NCI-H187 treated with DMSO at 0.1 percent for 48 hours (cell line): Measurements from ENCODE around the gene SRM.
"Not testable (repeated sequence)": the region's sequence is repeated elsewhere in the genome, so short reads cannot be mapped to it uniquely, and the experiment has no call there.

Source experiments
- DNase-seq: peaks from one replicate; lab custom pipeline; 2025; lab: John Stamatoyannopoulos, UW

SRM gene

GRCh38 chr1:11064942-11065341 is 5.1 kb upstream of the SRM start:
- DNase-seq = no peak

- DNase-seq = not testable (repeated sequence)
These were observed 4.2 kb upstream of the SRM start for GRCh38 chr1:11063937-11064537.

- DNase-seq = peak; percentile 54
These were observed 3.2 kb upstream of the SRM start for GRCh38 chr1:11062965-11063401.

DNA sequence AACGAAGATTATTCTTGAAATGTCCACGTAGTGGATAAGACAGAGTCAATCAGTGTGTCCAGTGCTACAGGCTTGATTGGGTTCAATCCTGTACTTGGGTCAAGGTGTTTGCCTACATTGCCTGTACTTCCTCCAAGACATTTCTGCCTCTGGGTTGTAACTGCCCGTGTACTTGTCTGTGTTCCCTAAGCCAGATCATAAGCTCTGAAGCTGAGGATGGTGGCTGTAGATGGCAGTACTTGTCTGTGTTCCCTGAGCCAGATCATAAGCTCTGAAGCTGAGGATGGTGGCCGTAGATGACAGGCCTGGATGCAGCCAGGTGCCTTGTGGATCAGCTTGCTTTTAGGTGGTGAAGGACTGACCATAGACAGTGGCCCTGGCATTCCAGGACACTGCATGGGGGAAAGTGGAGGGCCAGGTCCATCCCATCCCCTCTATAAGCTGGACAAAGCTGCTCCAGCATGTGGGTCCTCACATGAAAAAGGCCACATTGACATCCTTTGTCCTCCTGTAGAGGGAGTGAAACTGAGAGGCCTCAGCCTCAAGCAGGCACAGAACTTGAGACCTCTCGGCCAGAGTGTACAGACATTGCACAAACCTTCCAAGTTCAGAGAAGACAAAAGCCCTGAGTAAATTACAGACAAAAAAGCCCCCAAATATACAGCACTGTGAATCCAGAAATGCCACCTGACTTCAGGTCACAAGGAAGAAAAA is 2.0 kb upstream of the SRM start:
- DNase-seq = no peak

- no peak for DNase-seq
These were observed 457 bp downstream of the SRM start for GRCh38 chr1:11059155-11059967.

DNA sequence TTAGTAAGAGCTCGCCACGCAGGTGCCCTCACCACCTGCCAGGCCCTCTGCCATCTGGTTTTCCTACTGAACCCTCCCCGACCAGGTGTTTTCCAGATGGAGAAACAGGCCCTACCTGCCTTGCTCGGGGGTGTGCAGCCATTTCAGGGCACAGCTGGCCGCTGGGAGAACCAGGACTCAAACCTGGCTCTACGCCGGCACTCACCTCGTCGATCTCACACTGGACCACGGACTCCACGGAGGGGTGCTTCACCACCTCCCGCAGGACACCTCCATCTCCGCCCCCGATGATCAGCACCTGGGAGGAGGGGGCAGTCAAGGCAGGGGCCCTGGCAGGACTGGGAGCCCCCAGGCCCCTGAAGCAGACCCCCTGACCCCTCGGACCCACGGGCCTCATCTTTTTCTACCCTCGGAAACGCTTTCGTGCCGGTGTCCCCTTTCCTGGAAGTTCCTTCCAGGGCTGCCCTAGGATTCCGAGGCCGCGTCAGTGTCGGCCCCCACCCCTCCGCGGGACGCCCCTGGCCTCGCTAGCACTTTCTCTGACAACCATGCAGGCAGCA is 1.1 kb downstream of the SRM start:
- no peak for DNase-seq

DNA sequence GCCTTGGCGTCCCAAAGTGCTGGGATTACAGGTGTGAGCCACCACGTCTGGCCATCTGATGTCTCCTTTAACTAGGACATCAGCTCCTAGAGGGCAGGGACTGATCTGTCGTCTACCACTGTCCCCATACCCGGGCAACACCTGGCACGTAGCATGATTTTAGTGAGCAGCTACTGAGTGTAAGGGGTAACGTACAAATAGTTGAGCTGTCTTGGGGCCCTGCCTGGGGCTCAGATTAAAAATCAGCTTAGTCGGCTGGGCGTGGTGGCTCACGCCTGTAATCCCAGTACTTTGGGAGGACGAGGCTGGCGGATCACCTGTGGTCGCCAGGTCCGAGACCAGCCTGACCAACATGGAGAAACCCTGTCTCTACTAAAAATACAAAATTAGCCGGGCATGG is 1.8 kb downstream of the SRM start:
- DNase-seq = no peak

- DNase-seq = no peak
These were observed 2.3 kb downstream of the SRM start for GRCh38 chr1:11057477-11057876.

DNA sequence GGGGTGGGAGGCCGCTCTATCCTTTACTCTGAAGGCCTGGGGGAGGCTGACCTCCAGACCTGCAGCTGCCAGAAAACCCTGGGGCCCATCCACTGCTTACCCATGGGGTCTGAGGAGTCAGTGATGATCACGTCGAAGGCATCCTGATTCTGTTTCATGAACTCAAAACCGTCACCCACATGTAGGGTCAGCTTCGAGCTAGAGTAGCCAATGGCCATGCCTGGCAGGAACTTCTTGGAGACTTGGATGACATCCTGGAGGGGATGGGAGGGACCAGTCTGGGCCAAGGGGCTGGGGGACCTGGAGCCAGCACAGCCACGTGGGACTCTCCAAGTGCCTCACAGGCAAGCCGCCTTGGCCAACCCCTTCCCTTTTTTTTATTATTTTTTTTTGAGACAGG is 3.3 kb downstream of the SRM start:
- DNase-seq = no peak

GRCh38 chr1:11055676-11056075 is 4.1 kb downstream of the SRM start:
- no peak for DNase-seq

DNA sequence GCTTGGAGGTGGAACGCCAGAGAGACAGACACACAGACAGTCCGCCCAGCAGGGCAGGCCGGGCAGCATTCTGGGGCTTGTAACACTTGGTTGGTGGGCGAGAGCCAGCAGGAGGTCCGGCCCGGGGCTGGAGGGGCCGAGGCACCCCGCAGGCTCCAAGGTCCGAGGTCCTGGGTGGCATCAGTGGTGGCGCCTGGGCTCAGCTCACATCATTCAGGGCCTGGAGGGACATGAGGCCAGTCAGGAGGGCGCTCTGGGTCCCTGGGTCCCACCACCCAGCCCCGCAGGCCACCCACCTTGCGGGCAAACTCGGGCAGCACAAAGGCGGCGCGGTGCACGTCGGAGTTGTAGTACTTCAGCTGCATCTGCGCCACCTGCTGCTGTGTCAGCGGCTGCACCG is 5.2 kb downstream of the SRM start:
- DNase-seq = no peak

- no peak for DNase-seq
These were observed 5.6 kb downstream of the SRM start for GRCh38 chr1:11054181-11054580.

DNA sequence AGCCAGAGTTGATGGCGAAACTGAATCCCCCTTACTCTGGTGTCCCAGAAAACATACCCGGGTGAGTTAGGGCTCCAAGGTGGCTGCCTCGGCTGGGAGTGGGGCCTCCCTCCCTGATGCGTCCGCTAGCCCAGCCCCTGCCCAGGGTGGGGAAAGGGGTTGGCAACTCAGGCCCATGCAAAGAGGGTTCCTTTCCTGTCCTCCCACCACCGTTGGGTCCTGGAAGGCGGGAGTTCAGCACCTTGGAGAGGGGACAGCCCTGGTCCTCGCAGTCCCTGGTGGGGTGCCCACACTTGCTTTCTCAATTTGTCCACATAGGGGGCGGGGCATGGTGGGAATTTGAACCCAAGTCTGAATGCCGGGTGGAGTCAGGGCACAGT is 6.1 kb downstream of the SRM start:
- DNase-seq = no peak

DNA sequence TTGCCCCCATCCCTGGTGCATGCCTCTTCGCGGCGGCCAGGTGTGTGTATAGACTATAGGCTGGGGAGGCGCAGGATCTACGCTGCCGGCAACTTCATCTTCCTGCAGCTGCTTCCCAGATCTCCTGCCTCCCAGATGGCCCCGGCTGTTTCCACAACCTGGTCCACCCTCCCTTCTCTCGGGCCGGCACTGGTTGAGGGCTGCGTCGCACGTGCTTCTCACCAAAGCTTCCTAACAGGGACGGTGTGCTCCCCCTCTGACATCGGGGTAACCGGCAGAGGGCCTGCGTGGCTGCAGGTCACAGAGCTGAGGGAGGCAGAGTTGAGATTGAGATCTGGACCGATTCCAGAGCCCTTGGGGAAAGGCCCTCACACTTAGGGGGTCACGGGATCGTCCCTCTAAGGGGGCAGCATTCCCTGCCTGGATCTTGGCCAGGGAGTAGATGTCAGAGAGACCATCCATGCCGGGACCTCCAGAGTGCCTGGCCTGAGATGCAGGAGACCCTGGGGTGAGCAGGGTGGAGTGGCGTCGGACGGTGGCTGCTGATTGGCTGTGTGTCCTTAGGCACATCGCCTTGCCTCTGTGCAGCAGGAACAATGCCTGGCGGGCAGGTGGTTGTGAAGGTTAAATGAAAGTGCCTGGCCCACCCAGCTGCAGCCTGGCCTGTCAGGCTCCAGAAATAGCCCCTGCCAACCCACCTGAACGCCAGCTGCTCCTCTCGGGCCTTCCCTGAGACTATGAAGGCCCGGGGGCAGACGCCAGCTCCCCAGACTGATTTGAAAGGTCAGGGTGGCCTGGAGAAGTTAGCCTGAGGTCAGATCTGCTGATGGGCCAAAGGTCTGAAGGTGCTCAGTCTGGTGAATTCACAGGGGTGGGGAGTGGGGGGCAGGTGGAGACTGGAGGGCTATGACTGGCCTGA is 6.7 kb downstream of the SRM start:
- DNase-seq = no peak

- no peak for DNase-seq
These were observed 7.9 kb downstream of the SRM start for GRCh38 chr1:11051781-11052511.

- DNase-seq = not testable (repeated sequence)
These were observed 8.7 kb downstream of the SRM start for GRCh38 chr1:11051121-11051520.

GRCh38 chr1:11046625-11047365 is 13.0 kb downstream of the SRM start, which contains the start of gene MASP2:
MASP2 (minus strand) TSS chr1:11047239; CDS start chr1:11047207, 32 bp downstream.
- no peak for DNase-seq

DNA sequence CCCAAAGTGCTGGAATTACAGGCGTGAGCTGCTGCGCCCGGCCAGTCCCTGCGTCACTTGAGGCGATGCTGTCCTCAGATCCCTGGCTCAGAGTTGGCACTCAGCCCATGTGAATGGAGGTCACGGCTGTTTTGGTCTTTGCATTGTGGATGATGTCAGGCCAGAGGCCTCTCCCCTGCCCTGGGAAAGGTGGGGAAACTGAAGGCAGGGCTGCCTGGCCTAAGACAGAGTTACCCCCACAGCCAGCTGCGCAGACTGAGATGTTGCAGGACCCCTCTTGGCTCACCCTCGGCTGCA is 13.6 kb downstream of the SRM start:
- DNase-seq = no peak

DNA sequence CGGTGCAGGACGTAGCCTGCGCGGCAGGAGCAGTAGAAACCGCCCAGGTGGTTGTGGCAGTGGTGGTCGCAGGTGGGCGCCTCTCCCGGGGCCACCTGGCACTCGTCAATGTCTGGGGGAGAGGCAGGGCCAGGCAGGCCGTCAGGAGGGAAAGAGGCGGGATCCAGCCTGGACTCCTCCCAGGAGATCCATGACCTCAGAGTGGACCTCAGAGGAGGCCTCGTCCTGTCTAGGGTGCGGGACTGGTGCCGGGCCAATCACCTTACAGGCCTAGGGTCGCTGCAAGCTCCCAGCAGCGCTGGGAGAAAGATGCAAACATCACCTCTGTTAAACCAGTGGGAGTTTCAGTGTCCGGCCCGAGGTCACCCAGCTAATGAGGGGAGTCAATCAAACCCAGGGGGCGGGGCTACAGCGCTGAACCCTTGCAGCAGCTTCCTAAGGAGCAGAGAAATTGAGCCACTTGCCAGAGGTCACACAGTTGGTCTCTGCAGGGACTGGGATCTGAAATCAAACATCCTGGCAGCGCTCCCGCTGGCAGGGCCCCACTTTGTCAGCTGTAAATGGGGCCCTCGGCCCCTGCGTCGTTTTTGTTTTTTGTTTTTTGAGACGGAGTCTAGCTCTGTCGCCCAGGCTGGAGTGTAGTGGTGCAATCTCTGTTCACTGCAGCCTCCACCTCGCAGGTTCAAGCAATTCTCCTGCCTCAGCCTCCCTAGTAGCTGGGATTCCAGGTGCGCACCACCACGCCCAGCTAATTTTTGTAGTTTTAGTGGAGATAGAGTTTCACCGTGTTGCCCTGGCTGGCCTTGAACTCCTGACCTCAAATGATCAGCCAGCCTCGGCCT is 14.2 kb downstream of the SRM start:
- no peak for DNase-seq
